Fibroblast of skin of abdomen (primary cell): ENCODE measurements around the gene TPT1. TPM values are rescaled to one million over a fixed set of nuclear protein-coding genes. Genes with fewer than 3 reads are reported as not detected.
A peak's percentile ranks its signal among the peaks of the same experiment; 100 is the strongest.
"Not testable (repeated sequence)": the region's sequence is repeated elsewhere in the genome, so short reads cannot be mapped to it uniquely, and the experiment has no call there.

ENCODE experiments used
- DNase-seq: peaks from one replicate; pipeline ENCODE4 v3.0.0-alpha.2; 2013
- polyA plus RNA-seq, 2 experiments: library from polyadenylated mRNA; unstranded; fragments of 120-200 nt; gene quantifications; one replicate each; pipeline ENCODE4 v1.2.1, GENCODE V29; 2013; ENCODE audit not compliant: insufficient read length in 2 of 2

The TPT1 gene
- 4,450 TPM for polyA plus RNA-seq (2013, experiment 1 of 2; ENCODE audit: insufficient read length)
- polyA plus RNA-seq (2013, experiment 2 of 2; ENCODE audit: insufficient read length): 4,471 TPM

DNA sequence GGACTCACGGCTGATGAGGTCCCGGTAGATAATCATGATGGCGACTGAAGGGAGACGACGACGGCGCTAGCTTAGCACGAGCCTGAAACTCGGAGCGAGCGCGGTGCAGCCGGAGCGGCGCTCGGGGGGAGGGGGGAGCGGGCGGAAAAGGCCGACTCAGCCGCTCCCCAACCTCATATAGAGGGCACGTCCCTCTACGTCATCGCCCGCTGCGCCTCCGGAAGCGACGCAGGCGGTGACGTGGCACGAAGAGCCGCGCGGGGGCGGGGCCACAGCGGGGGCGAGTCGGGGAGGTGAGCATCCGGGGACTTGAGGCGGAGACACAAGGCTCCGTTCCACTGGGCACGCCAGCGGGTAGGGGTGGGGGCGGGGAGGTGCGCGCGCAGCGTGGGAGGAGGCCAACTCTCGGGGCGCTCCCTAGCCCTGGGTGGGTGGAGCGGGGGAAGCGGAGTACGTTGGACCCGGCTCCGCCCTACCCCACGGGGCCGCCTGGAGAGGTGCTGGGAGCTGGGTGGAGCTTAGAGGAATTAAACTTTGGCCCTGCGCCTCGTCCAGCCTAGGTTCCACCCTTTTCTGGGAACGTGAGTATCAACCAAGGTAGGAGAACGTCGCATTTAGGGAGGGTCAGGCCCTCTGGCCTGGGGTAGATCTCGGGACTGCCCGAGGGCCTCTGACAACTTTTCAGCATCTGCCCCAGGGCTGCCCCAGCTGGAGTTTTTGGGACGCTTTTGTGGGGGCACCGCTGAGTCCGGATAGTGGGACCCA lies at the start of gene TPT1:
Gene TPT1 (minus strand): TSS at position 150 of the 765 bp plus-strand sequence. CDS start 114 bp downstream, at position 36.
- DNase-seq: peak; percentile 99

DNA sequence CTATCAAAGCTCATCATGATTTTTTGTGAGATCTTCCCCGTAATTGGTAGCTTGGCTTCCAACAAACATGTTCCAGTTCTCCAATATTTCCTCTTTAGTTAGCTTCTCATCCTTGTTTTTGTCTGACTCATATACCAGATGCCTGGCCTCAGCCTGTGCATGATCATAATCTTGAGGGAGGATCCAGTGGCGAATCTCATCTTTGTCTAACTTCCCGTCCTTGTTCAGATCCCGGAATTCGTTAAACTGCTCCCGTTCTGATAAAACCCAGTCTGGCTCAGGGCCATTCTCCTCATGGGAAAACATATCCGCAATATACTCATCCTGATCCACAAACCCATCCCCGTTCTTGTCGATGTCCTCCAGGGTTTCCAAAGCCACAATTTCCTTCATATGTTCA lies 49.4 kb upstream of the TPT1 start:
- not testable (repeated sequence) for DNase-seq

DNA sequence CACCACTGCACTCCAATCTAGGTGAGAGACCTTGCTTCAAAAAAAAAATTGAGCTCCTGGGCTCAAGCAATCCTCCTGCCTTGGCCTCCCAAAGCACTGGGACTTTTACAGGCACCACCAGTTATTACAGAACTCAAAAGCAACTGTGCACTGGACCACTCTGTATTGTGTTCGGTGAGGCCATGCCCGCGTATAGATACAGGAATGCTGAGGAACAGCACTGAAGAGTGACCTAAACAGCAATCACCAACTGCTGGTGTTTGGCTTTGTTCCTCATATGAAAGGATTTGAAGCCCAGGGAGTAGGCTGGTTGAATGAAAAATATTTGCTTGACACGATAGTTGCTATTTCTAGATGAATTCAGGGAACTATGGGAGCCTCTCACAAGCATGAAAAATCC lies 47.7 kb upstream of the TPT1 start:
- DNase-seq: no peak

DNA sequence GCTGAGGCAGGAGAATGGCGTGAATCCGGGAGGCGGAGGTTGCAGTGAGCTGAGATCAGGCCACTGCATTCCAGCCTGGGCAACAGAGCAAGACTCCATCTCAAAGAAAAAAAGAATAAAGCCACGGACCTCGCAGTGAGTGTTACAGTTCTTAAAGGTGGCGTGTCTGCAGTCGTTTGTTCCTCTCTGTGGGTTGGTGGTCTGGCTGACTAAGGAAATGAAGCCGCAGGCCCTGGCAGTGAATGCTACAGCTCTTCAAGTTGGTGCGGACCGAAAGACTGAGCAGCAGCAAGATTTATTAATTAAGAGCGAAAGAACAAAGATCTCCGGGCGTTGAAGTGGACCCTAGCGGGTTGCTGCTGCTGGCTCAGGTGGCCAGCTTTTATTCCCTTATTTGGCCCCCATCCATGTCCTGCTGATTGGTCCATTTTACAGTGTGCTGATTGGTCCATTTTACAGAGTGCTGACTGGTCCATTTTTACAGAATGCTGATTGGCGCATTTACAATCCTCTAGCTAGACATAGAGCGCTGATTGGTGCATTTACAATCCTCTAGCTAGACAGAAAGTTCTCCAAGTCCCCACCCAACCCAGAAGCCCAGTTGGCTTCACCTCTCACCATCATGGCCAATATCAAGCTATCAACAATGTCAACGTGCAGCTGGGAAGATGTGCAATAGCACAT lies 46.1 kb upstream of the TPT1 start:
- not testable (repeated sequence) for DNase-seq

DNA sequence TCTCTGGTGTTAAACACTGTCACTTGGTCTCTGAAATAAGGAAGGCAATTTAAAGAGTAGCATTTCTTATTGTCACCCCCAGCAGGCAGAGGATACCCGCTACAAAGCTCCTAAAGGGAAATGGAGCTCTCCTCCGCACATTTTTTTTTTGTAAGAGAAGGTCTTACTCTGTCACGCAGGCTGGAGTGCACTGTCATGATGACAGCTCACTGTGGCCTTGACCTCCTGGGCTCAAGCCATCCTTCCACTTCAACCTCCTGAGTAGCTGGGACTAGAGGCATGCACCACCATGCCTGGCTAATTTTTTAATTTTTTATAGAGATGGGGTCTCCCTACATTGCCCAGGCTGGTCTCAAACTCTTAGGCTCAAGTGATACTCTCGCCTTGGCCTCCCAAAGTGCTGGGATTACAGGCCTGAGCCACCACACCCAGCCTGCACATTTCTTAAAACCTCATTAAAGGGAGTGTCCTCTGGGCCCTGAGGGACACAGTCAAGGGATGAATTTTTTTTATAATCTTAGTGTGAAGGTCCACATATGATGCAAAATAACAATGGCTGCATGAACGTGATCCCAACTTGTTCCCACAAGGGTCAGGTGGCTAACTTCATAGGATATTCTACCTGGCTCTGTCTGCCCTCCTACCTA lies 45.0 kb upstream of the TPT1 start:
- DNase-seq: no peak

DNA sequence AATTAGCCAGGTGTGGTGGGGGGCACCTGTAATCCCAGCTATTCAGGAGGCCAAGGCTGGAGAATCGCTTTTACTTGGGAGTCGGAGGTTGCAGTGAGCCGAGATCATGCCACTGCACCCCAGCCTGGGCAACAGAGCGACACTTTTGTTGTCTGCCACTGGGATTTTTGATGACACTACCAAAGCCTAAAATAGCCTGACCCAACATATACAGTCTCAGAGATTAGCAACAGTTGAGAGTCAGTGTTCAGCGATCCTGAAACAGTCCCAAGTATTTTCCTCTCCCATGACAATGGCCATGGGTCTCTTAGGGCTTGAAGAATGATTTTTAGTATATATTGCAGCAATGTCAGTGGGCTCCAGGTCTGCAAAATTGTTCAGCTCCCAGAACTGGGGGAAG lies 44.3 kb upstream of the TPT1 start:
- no peak for DNase-seq

DNA sequence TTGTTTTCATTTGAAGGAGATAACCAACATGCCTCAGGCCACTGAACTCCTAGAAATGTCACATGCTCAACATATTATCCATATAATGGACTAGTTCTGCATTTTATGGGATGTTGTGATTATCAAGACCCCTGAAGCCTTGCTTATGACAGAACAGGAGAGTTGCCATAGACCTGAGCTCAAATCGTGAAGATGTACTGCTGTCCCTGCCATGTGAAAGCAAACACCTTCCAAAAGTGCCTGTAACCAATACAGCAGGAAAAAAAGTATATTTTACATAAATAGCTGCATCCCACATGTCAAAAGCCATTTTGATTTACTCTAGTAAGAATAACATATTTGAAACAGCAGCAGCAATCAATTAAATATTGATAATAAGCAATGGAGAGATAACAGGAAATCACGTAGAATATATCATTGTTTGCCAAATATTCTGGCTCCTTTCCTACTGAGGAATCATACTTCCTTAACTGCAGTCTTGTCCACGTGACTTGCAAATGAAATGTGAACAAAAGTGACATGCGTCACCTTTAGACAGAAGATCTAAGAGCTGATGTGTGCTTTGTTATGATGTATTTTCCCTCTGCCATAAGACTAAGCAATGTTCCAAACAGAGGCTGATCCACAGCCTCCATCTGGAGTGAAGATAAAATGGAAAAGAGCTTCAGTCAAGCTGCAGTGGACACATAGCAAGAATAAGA lies 43.6 kb upstream of the TPT1 start:
- no peak for DNase-seq

DNA sequence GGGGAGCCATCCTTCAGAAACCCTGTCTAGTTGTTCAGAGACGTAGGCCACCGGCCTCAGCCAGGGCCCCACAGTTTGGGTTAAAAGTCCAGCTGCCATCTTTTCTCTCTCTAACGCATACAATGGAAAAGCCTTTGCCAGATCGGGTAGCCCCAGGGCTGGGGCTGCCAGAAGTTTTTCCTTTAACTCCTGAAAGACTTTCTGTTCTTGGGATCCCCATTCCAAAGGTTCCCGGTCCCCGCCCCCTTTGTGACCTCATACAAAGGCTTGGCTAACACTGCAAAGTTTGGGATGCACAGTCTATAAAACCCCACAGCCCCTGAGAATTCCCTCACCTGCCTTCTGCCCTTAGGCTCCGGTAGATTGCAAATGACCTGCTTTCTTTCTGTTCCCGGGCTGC lies 41.8 kb upstream of the TPT1 start:
- DNase-seq: not testable (repeated sequence)

DNA sequence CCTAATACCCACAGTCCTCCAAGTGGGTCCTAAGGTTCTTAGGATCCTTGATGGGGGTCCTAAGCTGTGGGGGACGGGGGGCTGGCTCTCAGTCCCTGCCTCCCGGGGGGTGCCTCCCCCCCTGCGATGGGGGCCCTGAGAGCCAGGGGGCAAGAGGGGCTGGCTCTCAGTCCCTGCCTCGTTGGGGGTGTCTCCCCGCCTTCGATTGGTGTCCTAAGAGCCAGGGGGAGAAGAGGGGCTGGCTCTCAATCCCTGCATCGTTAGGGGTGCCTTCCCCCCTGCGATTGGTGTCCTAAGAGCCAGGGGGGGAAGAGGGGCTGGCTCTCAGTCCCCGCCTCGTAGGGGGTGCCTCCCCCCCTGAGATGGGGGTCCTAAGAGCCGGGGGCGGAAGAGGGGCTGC lies 40.2 kb upstream of the TPT1 start:
- no peak for DNase-seq

DNA sequence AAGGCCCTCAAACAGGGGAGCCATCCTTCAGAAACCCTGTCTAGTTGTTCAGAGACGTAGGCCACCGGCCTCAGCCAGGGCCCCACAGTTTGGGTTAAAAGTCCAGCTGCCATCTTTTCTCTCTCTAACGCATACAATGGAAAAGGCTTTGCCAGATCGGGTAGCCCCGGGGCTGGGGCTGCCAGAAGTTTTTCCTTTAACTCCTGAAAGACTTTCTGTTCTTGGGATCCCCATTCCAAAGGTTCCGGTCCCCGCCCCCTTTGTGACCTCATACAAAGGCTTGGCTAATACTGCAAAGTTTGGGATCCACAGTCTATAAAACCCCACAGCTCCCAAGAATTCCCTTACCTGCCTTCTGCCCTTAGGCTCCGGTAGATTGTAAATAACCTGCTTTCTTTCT lies 39.7 kb upstream of the TPT1 start:
- not testable (repeated sequence) for DNase-seq

DNA sequence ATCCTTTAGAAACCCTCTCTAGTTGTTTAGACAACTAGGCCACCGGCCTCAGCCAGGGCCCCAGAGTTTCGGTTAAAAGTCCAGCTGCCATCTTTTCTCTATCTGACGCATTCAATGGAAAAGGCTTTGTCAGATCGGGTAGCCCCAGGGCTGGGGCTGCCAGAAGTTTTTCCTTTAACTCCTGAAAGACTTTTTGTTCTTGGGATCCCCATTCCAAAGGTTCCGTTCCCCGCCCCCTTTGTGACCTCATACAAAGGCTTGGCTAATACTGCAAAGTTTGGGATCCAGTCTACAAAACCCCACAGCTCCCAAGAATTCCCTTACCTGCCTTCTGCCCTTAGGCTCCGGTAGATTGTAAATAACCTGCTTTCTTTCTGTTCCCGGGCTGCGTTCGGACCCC lies 38.5 kb upstream of the TPT1 start:
- not testable (repeated sequence) for DNase-seq

DNA sequence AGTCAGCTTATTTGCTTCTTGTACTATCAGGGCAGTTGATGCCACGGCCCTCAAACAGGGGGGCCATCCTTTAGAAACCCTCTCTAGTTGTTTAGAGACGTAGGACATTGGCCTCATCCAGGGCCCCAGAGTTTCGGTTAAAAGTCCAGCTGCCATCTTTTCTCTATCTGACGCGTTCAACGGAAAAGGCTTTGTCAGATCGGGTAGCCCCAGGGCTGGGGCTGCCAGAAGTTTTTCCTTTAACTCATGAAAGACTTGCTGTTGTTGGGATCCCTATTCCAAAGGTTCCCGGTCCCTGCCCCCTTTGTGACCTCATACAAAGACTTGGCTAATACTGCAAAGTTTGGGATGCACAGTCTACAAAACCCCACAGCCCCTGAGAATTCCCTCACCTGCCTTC lies 37.8 kb upstream of the TPT1 start:
- not testable (repeated sequence) for DNase-seq

DNA sequence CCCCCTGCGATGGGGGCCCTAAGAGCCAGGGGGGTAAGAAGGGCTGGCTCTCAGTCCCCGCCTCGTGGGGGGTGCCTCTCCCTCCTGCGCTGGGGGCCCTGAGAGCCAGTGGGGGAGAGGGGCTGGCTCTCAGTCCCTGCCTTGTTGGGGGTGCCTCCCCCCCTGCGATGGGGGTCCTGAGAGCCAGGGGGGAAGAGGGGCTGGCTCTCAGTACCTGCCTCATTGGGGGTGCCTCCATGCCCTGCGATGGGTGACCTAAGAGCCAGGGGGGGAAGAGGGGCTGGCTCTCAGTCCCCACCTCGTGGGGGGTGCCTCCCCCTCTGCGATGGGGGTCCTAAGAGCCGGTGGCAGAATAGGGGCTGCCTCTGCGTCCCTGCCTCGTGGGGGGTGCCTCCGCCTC lies 36.3 kb upstream of the TPT1 start:
- not testable (repeated sequence) for DNase-seq

DNA sequence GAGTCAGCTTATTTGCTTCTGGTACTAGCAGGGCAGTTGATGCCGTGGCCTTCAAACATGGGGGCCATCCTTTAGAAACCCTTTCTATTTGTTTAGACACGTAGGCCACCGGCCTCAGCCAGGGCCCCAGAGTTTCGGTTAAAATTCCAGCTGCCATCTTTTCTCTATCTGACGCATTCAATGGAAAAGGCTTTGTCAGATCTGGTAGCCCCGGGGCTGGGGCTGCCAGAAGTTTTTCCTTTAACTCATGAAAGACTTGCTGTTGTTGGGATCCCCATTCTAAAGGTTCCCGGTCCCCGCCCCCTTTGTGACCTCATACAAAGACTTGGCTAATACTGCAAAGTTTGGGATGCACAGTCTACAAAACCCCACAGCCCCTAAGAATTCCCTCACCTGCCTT lies 35.7 kb upstream of the TPT1 start:
- not testable (repeated sequence) for DNase-seq

DNA sequence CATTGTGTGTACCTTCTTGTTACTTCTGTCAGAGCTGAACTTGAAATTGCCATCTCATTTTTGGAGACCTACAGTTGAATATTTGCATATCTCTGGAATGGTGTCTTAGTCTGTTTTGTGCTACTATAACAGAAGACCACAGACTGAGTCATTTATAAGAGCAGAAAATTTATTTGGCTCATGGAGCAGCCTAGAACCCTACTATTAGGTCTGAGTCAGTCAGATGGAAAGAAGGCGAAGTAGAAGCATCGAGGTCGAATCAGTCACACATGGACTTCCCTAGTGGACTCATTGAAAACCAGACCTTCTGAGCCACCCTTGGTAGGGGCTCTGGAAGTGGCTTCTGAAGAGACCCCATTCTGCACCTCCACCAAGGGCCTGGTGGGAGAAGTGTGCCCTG lies 33.9 kb upstream of the TPT1 start:
- DNase-seq: peak; percentile 15

DNA sequence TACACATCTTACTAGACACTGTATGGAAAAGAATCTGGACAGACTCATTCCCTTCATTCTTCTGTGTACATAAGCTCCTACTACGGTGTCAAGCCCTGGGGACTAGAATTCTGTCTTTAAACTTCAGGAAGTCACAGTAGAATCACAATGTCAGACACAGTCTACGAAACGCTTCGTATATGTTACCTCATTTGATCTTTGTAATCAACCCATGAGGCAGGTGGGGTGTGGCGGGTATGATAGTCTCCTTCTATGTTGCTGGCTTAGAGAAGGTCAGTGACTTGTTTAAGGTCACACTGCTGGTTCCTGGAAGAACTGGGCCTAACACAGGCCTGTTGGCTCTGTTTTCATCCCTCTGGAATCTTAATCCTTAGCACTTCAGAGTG lies 32.2 kb upstream of the TPT1 start:
- no peak for DNase-seq

DNA sequence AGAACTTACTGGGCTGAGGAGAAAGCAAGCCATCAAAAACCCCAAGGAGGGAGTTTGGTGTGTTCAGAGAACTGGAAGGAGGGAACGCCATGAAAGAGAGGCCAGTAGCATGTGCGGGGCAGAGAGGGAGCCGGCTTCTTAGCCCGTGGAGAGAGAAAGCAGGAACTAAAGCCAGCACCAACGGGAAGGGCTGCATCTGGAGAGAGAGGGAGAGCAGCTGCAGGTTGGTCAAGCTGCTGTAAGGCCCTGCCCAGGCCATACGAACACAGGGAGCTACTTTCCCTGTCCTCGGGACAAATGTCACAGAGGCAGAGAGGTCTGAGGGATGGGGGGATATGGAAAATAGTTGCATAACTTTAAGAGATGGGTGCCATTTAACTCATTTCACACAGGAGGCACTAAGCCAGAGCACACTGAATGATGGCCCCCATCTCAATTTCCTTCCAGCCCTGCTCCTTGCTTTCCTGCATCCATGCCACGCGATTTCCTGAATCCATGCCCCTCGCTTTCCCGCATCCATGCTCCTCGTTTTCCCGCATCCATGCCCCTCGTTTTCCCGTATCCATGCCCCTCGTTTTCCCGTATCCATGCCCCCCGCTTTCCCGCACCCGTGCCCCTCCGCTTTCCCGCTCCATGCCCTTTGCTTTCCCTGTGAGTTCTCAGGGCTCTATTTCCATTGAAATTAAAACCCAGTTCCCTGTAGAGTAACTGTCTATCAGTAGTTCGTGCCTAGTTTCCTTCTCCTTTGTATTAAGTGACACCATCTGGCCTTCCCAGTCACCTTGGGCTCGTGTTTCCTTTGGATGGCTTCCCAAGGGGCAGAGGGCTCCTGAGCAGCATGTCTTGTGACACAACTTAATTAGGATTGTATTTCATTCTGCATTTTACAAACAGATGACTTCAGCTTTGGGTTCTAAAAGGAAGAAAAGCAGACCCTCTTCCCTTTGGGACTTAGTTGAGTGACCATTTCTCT lies 31.5 kb upstream of the TPT1 start:
- no peak for DNase-seq

DNA sequence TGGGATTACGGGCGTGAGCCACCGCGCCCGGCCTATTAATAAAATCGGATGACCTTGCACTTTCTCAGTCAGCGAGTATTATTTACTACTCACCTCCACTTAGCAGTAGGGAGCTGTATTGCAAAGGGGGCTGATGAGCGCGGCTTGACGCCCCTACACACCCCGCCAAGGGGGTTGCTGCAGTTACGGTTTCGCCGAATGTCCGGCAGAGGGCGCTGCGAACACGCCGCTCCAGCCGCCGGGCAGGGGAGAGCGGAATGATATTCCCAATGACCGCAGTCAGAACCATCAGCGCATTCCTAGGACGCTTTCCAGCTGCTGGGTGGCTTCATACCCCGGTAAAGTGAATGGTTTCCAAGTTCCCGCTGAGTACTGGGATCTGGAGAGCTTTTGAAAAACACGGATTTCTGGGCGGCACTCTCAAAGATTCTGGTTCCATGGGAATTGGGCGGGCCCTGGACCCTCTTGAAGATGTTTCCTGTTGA lies 30.0 kb upstream of the TPT1 start:
- peak; percentile 88 for DNase-seq

DNA sequence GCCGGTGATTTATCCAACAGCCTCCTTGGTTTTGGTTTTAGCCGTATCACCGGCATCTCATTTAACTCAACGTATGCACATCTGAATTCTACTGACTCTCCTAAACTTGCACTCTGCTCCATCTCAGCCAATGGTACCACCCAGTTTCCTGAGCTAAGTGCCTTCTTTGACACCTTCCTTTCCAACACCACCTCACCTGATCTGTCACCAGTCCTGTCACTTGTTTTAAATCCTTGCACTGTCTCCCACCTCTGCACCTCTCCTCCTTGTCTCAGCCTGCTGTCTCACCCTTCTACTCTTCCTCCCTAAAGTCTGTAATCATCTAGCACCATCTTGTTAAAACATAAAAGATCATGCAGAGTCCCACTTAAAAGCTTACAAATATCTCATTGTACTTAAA lies 28.1 kb upstream of the TPT1 start:
- no peak for DNase-seq

DNA sequence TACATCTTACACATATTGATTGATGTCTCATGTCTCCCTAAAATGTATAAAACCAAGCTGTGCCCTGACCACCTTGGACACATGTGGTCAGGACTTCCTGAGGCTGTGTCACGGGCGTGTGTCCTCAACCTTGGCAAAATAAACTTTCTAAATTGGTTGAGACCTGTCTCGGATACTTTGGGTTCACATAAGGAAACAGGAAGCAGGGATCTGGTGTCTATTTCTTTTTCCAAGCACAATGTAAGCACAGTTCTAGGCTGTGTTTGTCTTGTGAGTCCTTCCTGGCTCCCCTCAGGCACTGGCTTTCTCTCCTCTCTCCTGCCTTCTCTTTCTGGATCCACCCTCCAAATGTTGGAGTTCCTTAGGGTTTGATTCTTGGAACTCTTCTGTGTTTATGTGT lies 27.6 kb upstream of the TPT1 start:
- DNase-seq: no peak

DNA sequence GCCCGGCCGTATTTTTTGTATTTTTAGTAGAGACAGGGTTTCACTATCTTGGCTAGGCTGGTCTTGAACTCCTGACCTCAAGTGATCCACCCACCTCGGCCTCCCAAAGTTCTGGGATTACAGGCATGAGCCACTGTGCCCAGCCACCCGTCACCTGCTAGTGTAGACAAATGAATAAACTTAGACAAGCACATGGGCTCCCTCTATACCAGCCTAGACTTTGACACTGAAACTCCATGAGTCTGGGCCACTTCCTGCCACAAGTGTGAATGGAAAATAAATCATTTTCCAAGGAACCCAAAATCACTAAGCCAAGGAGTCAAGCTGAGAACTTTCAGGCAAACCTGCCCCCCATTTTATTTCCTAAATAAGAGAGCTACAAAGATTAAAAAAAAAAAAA lies 27.0 kb upstream of the TPT1 start:
- DNase-seq: no peak

DNA sequence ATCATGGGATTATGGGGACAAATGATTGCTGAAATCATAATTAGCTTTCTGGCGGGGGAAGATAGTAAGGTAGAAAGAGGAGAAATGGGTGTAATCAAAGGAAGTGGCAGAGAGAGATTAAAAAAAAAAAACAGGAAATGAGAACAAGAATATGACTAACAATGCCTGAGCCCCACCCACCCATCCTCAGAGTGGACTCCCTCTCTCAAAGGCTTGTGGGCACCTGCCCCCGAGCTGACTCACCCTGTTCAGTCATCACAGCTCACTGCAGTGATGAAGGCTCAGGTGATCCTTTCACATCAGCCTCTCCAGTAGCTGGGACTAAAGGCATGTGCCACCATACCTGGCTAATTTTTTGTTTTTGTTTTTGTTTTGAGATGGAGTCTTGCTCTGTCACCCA lies 26.4 kb upstream of the TPT1 start:
- DNase-seq: peak; percentile 84
